ENCODE data around the gene SERHL2. TPM values are rescaled to one million over a fixed set of nuclear protein-coding genes. Genes with fewer than 3 reads are reported as not detected.
"Not testable (repeated sequence)": the region's sequence is repeated elsewhere in the genome, so short reads cannot be mapped to it uniquely, and the experiment has no call there.

SERHL2 gene
- total RNA-seq, 2 experiments from 2014 or later, result 0.55 to 0.81 TPM

GRCh38 chr22:42519525-42520401, 34.0 kb upstream of the SERHL2 start, which contains the start of gene RRP7A:
Gene RRP7A (minus strand): TSS chr22:42519796. CDS start chr22:42519786, 10 bp downstream.
- Mint-ChIP-seq H3K27me3 (no peaks in the 10 kb centered on the region), H3K4me3 (peak within 1 kb of the TSS; percentile 96), H3K27ac (peak within 1 kb of the TSS; percentile 89), H3K4me1 (peaks cover 20% of the 10 kb centered on the region), H3K36me3 (ENCODE audit: low read depth) (peaks cover 15% of the 10 kb centered on the region), H3K9me3 (no peaks in the 10 kb centered on the region)
- ChIA-PET CTCF (no interaction called here), POLR2A (interaction anchor here (1.1 kb wide), 1 partner anchor 94 kb away, joined by 3 read pairs; no protein-coding TSS in a partner anchor)
- DNase-seq, result peak; percentile 87

GRCh38 chr22:42521228-42521546, 32.6 kb upstream of the SERHL2 start:
- Mint-ChIP-seq H3K9me3 (no peaks in the 10 kb centered on the region), H3K27me3 (peaks cover 5% of the 10 kb centered on the region), H3K36me3 (ENCODE audit: low read depth) (peaks cover 10% of the 10 kb centered on the region), H3K4me1 (peaks cover 20% of the 10 kb centered on the region), H3K4me3 (peak overlapping the region; percentile 26), H3K27ac (no peak overlapping the region)
- DNase-seq, result no peak
- POLR2A ChIA-PET, result interaction anchor here (0.6 to 1.2 kb wide), 2 partner anchors 93 to 652 kb away, joined by 3 read pairs; partner anchors contain the start of gene POLDIP3
- CTCF ChIA-PET, result no interaction called here

GRCh38 chr22:42522546-42522945, 31.2 kb upstream of the SERHL2 start:
- ChIA-PET CTCF (no interaction called here), POLR2A (no interaction called here)
- Mint-ChIP-seq H3K36me3 (ENCODE audit: low read depth) (peaks cover 4% of the 10 kb centered on the region), H3K9me3 (no peaks in the 10 kb centered on the region), H3K27ac (no peak overlapping the region), H3K4me1 (peaks cover 20% of the 10 kb centered on the region), H3K4me3 (no peak overlapping the region), H3K27me3 (peaks cover 7% of the 10 kb centered on the region)
- no peak for DNase-seq

GRCh38 chr22:42528591-42529307, 25.0 kb upstream of the SERHL2 start:
- H3K27ac Mint-ChIP-seq, result peak overlapping the region; percentile 1
- POLR2A ChIA-PET, result no interaction called here
- peaks cover 26% of the 10 kb centered on the region for H3K4me1 Mint-ChIP-seq
- no peaks in the 10 kb centered on the region for H3K36me3 Mint-ChIP-seq (ENCODE audit: low read depth)
- CTCF ChIA-PET, result no interaction called here
- no peak overlapping the region for H3K4me3 Mint-ChIP-seq
- DNase-seq, result no peak
- no peaks in the 10 kb centered on the region for H3K9me3 Mint-ChIP-seq
- H3K27me3 Mint-ChIP-seq, result peaks cover 9% of the 10 kb centered on the region

GRCh38 chr22:42529435-42529834, 24.3 kb upstream of the SERHL2 start:
- H3K4me3 Mint-ChIP-seq; DNase-seq; POLR2A ChIA-PET; H3K27ac Mint-ChIP-seq; H3K9me3 Mint-ChIP-seq; H3K27me3 Mint-ChIP-seq; CTCF ChIA-PET; H3K36me3 Mint-ChIP-seq (ENCODE audit: low read depth): not testable (repeated sequence)
- H3K4me1 Mint-ChIP-seq, result peaks cover 30% of the 10 kb centered on the region

GRCh38 chr22:42531401-42532084, 22.2 kb upstream of the SERHL2 start:
- CTCF ChIA-PET, result interaction anchor here (0.9 to 1.6 kb wide), 2 partner anchors 19 to 30 kb away, joined by 3 to 5 read pairs; no protein-coding TSS in a partner anchor
- H3K27me3 Mint-ChIP-seq; H3K36me3 Mint-ChIP-seq (ENCODE audit: low read depth); H3K4me3 Mint-ChIP-seq; H3K9me3 Mint-ChIP-seq; H3K27ac Mint-ChIP-seq; DNase-seq: not testable (repeated sequence)
- H3K4me1 Mint-ChIP-seq, result peaks cover 30% of the 10 kb centered on the region
- POLR2A ChIA-PET, result interaction anchor here (1.5 kb wide), 2 partner anchors 19 to 82 kb away, joined by 3 to 4 read pairs; no protein-coding TSS in a partner anchor

- H3K27ac Mint-ChIP-seq, result peak overlapping the region; percentile 93
- POLR2A ChIA-PET, result interaction anchor here (0.8 to 1.9 kb wide), 5 partner anchors 10 to 81 kb away, joined by 3 to 14 read pairs (median 3); partner anchors contain the start of genes POLDIP3 and SERHL2
- H3K4me1 Mint-ChIP-seq, result peaks cover 42% of the 10 kb centered on the region
- H3K27me3 Mint-ChIP-seq, result peaks cover 1% of the 10 kb centered on the region
- no peaks in the 10 kb centered on the region for H3K36me3 Mint-ChIP-seq (ENCODE audit: low read depth)
- H3K4me3 Mint-ChIP-seq, result peak overlapping the region; percentile 77
- no peak for DNase-seq
- CTCF ChIA-PET, result interaction anchor here (0.6 to 1.8 kb wide), 6 partner anchors 11 to 681 kb away, joined by 4 to 5 read pairs (median 4); no protein-coding TSS in a partner anchor
- H3K9me3 Mint-ChIP-seq, result no peaks in the 10 kb centered on the region
These were observed 20.1 kb upstream of the SERHL2 start for GRCh38 chr22:42533638-42533977.

- H3K4me3 Mint-ChIP-seq; H3K27me3 Mint-ChIP-seq; DNase-seq; H3K27ac Mint-ChIP-seq; CTCF ChIA-PET; POLR2A ChIA-PET; H3K36me3 Mint-ChIP-seq (ENCODE audit: low read depth); H3K9me3 Mint-ChIP-seq: not testable (repeated sequence)
- H3K4me1 Mint-ChIP-seq, result peaks cover 34% of the 10 kb centered on the region
These were observed 18.5 kb upstream of the SERHL2 start for GRCh38 chr22:42535082-42535731.

- CTCF ChIA-PET, result no interaction called here
- POLR2A ChIA-PET, result interaction anchor here (1.0 to 1.3 kb wide), 2 partner anchors 16 to 18 kb away, joined by 3 read pairs; no protein-coding TSS in a partner anchor
These were observed 17.6 kb upstream of the SERHL2 start for GRCh38 chr22:42536166-42536565.

GRCh38 chr22:42536634-42537033, 17.1 kb upstream of the SERHL2 start:
- H3K4me3 Mint-ChIP-seq; H3K27ac Mint-ChIP-seq; DNase-seq; H3K9me3 Mint-ChIP-seq; H3K36me3 Mint-ChIP-seq (ENCODE audit: low read depth); CTCF ChIA-PET; H3K27me3 Mint-ChIP-seq: not testable (repeated sequence)
- POLR2A ChIA-PET, result interaction anchor here (1.0 to 1.3 kb wide), 2 partner anchors 15 to 18 kb away, joined by 3 read pairs; no protein-coding TSS in a partner anchor
- H3K4me1 Mint-ChIP-seq, result peaks cover 35% of the 10 kb centered on the region

More at GRCh38 chr22:42536166-42536565, 17.6 kb upstream of the SERHL2 start:
- no peak overlapping the region for H3K27ac Mint-ChIP-seq
- H3K36me3 Mint-ChIP-seq (ENCODE audit: low read depth), result no peaks in the 10 kb centered on the region
- no peak overlapping the region for H3K4me3 Mint-ChIP-seq
- no peaks in the 10 kb centered on the region for H3K9me3 Mint-ChIP-seq
- peaks cover 1% of the 10 kb centered on the region for H3K27me3 Mint-ChIP-seq
- no peak for DNase-seq
- H3K4me1 Mint-ChIP-seq, result peaks cover 33% of the 10 kb centered on the region

GRCh38 chr22:42537199-42537831, 16.4 kb upstream of the SERHL2 start:
- Mint-ChIP-seq H3K4me1 (peaks cover 34% of the 10 kb centered on the region), H3K27ac (peak overlapping the region; percentile 61)
- POLR2A ChIA-PET, result interaction anchor here (1.0 to 1.3 kb wide), 3 partner anchors 13 to 19 kb away, joined by 3 to 4 read pairs (median 3); no protein-coding TSS in a partner anchor
- H3K9me3 Mint-ChIP-seq; H3K27me3 Mint-ChIP-seq; DNase-seq; H3K4me3 Mint-ChIP-seq; H3K36me3 Mint-ChIP-seq (ENCODE audit: low read depth); CTCF ChIA-PET: not testable (repeated sequence)

- DNase-seq; POLR2A ChIA-PET; CTCF ChIA-PET; H3K36me3 Mint-ChIP-seq (ENCODE audit: low read depth); H3K4me3 Mint-ChIP-seq; H3K9me3 Mint-ChIP-seq; H3K27me3 Mint-ChIP-seq: not testable (repeated sequence)
- Mint-ChIP-seq H3K27ac (peak overlapping the region; percentile 7), H3K4me1 (peaks cover 20% of the 10 kb centered on the region)
These were observed 14.5 kb upstream of the SERHL2 start for GRCh38 chr22:42539236-42539771.

Data from activated CD4-positive, alpha-beta memory T cell treated with anti-CD3 and anti-CD28 coated beads, Interleukin-2, amount 10 ng/mL, durations not matched to agents 7 days and 5 days (primary cell).